ENCODE data around the gene AIMP2.

- TF ChIP-seq SP1 (IDR thresholded peaks at IDR 0.05) (no peak), CTBP1 (IDR thresholded peaks at IDR 0.05; ENCODE audit: borderline replicate concordance) (no peak)
These were observed 23.1 kb downstream of the AIMP2 start for GRCh38 chr7:6032167-6032566.

All from HEK293T (cell line).